Frontal cortex (tissue), 4 donors: Measurements from ENCODE around the gene PCBP3. TPM values are rescaled to one million over a fixed set of nuclear protein-coding genes. Genes with fewer than 3 reads are reported as not detected.

ENCODE experiments used
- DNase-seq, 2 donors: peaks; one replicate each; pipeline ENCODE4 v3.0.0; 2012; ENCODE audit warnings: low spot score in 2 of 2
- FAIRE-seq: peaks from 2 replicates; lab custom pipeline; 2012; peaks lifted over from hg19 to GRCh38; lab: Jason Lieb, UNC
- total RNA-seq: library from RNA; depleted of rRNA; stranded (reverse); fragments of >200 nt; gene quantifications from one replicate; pipeline ENCODE4 v1.2.3, GENCODE V29; 2014
- donor health status: control.
- donor health status: control.
- donor health status: control.

PCBP3 gene
- total RNA-seq, 1 donor from 2014 or later, result 7.3 TPM

DNA sequence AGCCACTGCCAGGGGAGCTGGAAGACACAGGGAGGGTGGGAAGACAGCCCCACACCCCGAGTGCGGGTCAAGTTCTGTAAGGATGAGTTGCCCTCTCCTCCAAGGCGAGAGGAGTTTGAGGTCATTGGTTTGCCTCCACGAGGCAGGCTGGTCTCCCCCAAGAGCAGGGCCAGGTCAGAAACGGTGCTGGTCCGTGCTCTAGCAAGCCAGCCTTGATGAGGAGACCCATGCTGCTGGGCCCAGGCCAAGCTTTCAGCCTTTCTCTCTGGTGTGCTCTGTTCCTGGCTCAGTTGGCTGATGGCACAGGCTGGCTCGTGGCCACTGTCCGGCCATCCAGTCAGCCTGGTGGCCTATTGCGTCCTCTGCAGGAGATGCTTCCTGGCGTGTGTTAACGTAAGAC is 12.0 kb upstream of the PCBP3 start:
- FAIRE-seq, result no peak
- no peak for DNase-seq

DNA sequence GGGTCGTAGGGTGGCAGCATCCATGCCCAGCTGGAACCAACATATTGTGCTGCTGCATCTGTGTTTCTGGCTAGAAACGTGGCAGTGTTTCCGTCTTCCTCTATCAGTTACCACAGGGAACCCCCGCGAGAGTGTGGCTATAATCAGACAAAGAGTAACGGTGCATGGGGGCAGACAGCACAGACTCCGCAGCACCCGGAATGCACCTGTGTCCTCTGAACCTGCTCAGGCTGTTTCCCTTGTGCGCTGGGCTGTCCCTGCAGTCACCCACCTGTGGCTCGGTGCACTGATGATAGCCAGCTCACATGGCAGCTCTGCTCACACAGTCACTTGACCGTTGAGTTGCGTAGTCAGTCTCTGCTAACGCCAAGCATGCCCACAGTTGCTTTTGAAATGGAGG is 11.4 kb upstream of the PCBP3 start:
- DNase-seq (no peak), FAIRE-seq (no peak)

DNA sequence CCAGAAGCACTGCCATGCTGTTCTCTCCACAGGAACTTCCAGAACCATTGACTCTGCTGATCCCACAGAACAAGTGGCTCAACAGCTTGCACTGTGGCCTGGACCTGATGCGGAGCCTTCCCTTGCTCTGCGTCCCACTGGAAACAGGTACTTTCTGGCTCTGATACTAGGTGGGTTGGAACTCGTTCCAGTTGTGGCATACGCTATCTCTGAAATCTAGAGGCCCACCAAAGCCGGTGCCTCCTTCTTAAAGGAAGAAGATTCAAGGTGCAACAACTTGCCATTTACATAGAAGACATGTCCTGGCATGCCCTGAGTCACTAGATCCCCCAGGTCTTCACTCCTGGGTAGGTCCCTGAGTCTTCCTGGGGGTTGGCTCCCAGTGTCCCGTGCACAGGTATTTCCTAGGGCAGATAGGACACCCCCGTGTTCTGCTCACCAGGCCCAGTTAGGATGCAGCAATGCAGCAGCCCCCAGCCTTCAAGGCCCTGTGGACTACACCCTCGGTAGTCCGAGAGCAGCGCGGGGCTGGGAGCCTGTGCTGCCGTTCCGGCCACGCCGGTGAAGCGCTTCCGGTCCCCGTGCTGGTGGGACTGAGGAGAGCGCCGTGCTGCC is 10.8 kb upstream of the PCBP3 start:
- FAIRE-seq, result no peak

DNA sequence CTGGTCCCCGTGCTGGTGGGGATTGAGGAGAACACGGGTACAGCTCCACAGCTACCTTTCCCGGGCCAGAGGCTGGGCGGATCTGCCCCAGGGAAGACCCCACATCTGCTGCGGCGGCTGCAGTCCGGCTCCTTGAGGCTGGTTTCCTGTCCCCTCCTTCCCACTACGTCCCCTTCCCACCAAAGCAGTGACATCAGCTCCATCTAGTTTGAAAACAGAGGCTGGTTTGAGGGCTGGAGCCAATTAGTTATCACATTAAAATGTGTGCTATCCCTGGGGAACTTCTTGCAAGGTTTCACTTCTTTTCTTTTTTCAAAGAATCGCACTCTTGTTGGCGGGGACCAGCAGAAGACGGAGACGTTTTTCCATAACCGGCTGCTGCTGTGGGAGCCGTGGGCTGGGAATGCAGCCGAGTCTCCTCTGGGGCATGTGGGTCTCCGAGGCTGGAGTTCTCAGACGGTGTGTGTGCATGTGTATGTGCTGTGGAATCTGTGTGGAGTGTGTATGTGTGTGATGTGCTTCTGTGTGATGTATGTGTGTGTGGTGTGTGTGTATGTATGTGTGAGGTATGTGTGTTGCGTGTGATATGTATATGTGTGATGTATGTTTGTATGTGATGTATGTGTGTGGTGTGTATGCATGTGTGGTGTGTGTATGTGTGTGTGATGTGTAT is 8.9 kb upstream of the PCBP3 start:
- FAIRE-seq (no peak), DNase-seq (no peak)

More for the DNA sequence above, 10.8 kb upstream of the PCBP3 start:
- DNase-seq, result no peak

DNA sequence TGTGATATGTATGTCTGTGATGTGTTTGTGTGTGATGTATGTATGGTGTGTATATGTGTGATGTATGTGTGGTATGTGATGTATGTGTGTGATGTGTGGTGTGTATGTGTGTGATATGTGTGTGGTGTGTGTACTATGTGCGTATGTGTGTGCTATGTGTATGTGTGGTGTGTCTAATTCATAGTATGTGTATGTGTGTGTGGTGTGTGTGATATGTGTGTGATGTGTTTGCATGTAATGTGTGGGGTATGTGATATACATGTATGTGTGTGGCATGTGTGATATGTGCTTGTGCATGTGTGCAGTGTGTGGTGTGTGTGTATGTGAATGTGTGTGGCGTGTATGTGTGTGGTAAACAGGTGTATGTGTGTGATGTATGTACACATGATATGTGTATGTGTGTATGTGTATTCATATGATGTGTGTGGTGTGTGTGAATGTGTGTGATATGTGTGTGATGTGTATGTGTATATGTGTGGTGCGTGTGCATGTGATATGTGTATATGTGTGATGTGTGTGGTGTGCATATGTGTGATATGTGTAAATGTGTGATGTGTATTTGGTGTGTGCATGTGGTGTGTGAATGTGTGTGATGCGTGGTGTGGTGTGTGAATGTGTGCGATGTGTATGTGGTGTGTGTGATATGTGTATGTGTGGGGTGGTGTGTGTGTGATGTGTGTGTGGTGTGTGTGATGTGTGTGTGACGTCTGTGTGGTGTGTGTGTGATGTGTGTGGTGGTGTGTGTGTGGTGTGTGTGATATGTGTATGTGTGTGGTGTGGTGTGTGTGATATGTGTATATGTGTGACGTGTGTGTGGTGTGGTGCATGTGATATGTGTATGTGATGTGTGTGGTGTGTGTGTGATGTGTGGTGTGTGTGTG is 8.0 kb upstream of the PCBP3 start:
- DNase-seq (no peak), FAIRE-seq (no peak)

DNA sequence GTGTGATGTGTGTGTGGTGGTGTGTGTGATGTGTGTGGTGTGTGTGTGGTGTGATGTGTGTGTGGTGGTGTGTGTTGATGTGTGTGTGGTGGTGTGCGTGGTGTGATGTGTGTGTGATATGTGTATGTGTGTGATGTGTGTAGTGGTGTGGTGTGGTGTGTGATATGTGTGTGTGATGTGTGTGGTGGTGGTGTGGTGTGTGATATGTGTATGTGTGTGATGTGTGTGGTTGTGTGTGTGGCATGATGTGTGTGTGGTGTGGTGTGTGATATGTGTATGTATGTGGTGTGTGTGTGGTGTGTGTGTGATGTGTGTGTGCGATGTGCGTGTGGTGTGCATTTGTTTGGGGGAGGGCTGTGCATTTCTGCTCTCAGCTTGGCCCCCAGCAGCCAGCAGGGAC is 7.1 kb upstream of the PCBP3 start:
- DNase-seq, result no peak
- no peak for FAIRE-seq

DNA sequence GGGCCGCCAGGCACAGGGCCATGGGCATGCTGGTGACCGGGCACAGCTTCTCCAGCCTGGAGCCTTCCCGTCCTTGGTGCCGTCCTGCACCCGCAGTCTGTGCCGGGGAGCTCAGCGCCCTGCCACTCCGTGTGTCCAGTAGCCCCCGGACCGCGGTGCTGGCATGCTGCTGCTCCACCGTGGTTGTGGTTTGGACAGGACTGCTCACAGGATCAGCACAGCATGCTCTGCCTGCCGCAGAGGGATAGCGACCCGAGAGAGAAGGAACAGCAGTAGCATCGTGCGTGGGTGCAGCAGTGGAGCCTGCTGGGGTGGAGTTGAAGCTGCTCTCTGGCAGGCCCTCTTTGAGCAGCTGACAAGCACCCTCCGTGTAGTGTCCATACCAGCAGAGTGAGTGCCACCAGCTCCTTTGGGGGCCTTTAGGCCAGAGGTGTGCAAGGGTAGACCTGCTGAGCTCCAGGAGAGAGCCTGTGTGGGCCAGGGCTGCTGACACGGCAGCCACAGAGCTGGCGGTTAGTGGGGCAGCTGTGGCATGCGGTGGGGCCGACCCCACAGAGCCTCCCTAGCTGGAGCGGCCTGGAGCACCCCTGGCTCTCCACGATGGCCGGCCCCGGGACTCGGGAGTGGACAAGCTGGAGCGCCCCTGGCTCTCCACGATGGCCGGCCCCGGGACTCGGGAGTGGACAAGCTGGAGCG is 6.4 kb upstream of the PCBP3 start:
- FAIRE-seq, result no peak
- no peak for DNase-seq

DNA sequence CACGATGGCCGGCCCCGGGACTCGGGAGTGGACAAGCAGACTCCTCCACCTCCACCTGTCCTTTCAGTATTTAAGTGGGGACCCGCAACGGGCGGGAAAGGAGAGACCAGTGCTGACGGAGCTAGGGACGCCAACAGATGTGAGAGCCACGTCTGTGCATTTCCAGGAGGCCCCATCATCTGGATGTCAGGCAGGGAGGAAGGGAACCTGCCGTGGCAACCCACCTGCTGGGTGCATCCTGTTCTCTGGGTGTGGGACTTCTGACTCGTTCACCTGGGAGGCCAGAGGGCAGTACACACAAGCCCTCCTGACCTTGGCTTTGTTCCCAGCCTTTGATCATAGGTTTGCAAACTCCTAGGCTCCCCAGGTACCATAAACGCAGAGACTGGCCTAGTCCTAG is 5.6 kb upstream of the PCBP3 start:
- DNase-seq, result no peak
- no peak for FAIRE-seq

DNA sequence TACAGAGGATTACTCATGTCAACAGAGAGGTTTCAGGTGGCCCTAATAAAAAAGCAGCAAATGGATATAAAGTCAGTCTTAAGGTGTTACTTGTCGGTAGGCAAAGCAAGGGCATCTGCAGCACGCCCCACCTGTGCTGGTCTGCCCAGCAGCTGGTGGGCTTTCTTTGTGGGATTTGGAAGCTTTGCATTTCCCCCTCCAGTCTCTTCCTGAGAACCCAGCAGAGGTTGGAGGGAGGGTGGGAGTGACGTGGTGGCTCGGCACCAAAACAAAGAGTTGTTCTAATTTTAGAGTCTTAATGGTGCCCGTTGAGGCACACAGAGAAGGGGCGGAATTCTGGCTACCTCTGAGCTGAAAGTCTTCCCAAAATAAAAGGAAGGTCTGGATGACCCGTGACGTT is 4.8 kb upstream of the PCBP3 start:
- DNase-seq (no peak), FAIRE-seq (no peak)

DNA sequence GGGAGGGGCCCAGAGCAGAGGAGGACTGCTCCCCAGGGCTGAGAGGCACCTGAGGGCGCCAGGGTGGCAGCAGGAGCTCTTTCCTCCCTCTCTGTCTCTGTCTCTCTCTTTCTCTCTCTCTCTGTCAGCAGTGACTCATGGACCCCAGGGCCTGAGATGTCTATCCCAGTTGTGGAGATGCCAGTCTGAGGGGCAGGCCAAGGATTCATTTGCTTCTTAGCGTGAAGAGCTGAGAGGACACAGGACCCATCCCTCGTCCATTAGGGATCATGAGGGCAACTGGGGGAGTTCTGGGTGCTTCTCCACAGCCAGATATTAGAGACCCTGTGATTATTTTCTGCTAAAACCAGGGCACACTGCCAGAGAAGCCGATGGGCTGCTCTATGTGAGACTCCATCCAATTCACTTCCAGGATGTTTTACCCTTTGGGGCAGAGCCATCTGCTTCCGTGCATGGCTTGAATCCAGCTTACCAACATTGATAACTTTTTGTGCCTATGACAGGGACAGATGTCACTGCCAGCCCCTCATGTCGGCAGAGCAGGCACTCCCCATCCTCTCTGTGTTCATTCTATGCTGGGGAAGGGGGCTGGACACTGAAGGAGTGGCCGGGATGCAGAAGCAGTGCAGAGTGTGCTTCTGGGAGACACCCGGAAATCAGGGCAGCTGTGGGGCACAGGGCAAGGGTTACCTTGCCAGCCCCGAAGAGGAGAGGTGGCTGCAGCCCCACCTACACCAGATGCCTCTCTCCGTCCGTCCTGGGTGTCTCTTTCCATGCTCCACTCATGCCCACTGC is 4.1 kb upstream of the PCBP3 start:
- DNase-seq (no peak), FAIRE-seq (no peak)

DNA sequence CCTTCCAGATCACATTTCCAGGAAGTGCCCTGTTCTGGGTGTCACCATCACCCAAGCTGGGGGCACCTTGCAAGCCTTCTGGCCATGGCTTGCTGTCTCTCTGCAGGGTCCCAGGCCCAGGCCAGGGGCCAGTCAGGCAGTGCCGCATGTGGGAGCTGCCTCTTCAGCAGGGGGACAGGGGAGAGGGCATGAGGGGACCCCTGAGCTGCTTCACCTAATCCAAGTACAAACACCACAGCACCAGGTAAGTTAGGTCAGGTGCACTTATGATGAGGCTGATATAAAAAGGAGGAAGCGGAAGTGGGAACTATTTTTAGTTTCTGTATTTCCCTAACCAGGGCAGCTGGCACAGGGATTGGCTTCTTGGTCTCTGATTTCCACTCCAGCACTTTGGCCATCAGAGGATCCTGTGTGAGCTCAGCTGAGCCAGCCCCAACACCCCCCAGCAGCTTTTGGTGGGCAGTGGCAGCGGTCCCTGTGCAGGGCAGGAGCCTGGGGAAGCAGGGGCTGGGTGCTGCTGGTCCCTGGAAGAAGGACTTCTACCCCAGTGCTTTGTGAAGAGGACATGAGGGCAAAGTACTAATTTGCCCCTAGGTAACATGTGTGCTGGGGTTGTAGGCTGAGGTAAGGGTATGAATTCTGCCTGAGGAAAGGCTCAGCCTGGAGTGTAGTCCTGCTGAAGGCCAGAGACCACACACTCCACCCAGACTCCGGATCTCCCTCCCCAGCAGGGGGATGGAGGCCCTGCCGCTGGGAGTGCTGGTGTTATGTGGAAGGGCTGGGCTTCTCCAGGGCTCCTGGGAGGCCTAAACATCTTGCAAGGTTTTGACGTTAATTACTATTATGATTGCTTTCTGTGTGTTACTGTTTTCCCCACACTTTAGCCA is 3.3 kb upstream of the PCBP3 start:
- FAIRE-seq (no peak), DNase-seq (no peak)

DNA sequence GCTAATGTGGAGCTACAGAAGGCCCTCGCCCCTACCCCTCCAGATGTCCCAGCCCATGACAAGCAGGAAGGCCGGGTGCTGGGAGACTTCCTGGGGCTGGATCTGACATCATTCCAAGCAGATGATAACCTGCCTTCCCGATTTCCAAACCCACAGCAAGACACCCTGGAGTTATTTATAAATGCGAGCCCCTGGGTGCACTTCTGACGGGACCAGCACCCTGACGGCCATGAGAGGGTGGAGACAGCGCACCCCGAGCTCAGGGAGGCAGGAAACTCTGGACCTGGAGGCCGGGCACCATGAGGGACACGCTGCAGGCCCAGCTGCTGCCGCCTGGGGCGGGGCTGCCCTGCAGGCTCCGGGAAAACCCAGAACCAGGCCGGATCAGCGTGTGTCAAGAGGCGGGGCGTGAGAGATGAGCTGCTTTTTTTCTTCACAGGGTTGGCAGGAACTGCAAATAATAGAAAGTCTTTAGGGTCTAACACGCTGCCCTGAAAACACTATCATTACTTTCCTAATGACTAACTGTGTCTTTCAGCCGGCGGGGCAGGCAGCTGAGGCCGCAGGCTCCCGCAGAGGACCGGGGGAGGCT is 2.5 kb upstream of the PCBP3 start:
- DNase-seq, result no peak
- FAIRE-seq, result no peak

DNA sequence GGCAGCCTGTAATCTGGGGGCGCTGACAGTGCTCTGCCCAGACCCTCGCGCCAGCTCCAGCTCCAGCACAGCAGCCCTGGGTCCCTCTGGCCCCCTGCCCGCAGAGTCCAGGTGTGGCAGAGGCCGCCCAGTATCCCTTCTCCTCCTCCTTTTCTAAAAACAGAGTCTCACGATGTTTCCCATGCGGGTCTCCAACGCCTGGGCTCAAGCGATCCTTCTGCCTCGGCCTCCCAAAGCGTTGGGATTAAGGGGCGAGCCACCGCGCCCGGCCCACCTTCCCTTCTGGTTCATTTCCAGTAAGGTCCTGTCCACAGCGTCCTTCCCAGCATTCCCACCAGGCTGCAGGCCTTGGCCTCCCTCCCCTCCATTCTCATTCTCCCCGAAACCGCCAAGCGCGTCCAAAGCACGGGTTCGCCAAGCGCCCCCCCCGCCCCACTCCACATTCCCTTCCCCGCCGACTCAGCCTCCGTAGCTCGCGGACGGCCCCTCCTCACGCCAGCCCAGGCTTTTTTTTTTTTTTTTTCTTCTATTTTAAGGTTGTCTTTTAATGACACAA is 2.0 kb upstream of the PCBP3 start:
- no peak for FAIRE-seq
- DNase-seq, result no peak

DNA sequence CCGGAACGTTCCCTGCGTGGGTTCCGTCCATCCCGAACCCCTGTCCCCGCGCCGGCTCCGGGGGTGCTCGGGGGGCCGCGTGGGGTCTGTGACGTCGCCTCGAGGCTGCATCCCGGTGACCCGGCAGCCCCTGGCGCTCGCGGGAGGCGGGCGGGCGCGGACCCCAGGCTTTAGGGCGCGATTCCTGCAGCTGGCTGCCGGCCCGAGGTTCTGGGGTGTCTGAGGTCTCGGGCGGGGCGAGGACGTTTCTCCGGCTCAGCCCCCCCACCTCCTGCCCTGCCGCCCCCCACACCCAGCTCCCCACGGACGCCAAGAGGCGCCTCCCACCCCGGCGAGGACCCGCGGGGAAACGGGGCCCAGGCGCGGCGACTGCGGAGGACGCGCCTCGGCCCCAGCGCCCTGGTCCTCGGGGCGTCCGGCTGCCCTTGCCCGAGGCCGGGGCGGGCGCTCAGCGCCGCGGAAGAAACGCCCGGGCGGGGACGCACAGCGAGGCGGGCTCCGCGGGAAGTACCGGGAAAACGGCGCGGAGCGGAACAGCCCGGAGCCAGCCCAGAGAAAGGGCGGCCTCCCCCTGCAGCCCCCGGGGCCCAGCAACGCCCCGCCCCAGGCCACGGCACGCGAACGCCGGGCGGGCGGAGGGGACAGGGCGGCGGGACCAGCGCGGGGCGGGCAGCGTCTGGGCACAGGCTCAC is 1.3 kb upstream of the PCBP3 start:
- no peak for FAIRE-seq
- no peak for DNase-seq

DNA sequence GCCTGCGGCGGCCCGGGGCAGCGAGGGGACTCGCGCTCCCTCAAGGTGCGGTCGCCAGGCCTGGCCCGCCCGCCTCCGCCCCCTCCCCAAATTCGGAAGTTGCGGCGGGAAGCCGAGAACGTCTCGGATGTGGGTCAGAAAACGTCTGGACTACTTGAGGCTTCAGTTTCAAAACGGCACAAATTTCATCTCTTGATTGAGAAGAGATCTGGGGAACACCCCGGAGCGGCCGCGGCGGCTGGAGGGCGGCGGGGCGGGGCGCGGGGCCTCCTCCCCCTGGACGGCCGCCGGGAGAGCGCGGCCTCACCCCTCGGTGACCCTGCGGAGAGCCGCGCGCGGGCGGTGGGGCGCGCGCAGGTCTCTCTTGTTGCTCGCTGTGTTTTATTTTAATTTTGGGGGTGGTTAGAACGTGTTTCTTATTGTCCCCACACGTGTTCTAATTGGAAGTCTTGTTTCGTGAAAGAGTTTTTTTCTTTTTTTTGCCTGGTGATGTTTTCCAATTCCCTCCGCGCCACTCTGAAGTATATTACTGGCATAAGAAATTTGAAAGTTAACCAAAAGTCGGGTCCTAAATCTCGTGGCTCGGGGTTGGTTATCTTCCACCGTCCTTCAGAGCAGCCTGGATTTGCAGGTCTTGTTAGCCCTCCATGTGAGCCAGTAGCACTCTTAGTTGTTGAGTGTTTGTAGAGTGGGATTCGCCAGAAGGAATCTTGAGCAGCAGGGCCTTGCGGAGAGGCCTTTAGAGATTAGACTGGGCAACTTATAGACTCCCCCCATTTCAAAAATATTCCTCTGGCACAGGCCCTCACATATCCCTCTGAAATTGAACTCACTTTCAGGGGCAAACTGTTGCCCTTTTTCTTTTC is 749 bp downstream of the PCBP3 start:
- FAIRE-seq, result no peak
- no peak for DNase-seq

DNA sequence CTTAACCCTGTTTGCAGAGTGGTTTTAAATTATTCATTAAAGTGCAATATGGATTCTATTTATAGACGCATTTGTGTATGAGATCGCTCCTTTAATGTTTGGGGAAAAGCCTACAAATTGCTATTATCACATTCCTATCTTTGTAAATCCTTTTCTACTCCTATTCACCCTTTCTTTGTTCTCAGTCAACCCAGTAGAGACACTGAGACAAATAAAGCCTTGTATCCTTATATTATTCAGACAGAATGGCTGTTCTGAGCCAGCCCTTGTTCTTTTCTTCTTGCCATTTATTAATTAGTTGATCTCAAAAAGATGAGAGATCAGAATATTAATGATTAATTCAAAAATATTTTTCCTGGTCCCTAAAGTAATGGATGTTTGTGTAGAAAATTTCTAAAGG is 8.4 kb downstream of the PCBP3 start:
- no peak for DNase-seq
- FAIRE-seq, result peak; percentile 17

DNA sequence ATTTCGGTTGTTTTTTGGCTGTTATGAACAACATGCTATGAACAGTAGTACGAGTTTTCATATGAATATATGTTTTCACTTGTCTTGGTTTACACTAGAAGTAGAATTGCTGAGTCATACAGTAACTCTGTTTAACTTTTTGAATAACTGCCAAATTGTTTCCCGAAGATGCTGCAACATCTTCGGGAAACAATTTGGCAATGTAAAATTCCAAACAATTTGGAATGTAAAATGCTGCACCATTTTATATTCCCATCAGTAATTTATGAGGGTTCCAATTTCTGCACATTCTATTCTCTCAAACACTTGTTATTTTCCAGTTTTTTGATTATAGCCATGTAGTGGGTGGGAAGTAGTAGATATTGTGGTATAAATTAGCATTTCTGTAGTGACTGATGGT is 11.6 kb downstream of the PCBP3 start:
- DNase-seq, result no peak
- no peak for FAIRE-seq
